ENCODE measurements around the gene CYP26C1.
A peak's percentile ranks its signal among the peaks of the same experiment; 100 is the strongest.

Gene CYP26C1

DNA sequence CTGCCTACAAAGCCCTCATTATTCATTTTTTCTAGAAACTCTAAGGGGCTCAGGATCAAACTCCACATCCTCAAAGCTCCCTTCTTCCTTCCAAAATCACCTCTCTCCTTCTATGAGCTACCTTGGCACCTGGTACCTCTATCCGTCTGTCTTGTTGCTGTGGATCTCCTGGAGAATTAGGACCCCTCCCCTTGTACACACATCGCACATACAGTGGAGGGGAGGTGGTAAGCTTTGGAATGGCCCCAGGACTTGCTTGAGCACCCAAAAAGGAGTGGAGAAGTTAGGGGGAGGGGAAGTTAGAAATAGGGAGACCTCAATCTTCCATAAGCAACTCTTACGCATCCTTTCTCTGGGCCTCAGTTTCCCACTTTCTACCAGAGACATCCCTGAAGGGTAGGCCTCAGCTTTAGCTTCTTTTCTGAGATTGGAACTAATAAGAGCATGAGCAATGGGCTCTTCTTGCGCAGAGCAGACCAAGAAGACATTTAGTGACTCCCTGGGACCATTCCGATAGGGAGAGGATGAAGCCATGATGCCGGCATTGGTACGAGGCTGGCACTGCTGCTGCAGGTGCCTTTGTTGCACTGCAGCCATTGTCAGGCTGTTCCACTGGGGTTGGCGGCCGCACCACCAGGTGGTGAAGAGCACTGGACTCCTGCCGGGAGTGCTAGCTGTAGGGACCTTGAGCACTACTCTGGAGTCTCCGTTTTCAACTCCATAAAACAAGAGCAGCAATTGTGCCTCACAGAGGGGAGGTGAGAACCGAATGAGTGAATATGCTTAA is 4.5 kb downstream of the CYP26C1 start:
- no peak for DNase-seq

DNA sequence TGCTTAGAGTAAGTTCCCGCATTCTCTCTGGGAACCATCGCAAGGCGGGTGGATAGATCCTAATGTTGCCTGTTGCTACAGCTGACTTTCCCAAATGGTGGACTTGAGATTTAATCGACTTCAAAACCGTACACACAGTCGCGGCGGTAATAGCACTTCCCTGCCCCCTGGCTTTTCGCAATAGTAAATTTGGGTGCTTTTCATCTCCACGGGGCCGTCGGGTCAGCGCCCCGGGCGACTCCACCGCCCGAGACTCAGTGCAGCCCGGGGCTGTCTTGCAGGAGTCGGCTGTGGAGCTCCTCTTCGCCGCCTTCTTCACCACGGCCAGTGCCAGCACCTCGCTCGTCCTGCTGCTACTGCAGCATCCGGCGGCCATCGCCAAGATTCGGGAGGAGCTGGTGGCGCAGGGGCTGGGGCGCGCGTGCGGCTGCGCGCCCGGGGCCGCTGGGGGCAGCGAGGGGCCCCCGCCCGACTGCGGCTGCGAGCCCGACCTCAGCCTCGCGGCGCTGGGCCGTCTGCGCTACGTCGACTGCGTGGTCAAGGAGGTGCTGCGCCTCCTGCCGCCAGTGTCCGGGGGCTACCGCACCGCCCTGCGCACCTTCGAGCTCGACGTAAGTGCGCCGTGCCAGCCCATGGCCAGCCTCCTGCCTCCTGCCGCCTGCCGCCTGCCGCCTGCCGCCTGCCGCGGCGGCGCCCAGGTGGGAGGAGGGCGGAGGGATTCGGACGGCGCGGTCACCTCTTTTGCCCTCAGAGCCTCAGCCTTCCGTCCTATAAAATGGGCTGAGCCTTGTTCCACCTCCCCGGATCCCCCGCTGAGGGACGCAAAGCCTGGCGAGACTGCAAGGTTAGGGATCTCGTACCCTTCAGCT is 5.3 kb downstream of the CYP26C1 start:
- no peak for DNase-seq

DNA sequence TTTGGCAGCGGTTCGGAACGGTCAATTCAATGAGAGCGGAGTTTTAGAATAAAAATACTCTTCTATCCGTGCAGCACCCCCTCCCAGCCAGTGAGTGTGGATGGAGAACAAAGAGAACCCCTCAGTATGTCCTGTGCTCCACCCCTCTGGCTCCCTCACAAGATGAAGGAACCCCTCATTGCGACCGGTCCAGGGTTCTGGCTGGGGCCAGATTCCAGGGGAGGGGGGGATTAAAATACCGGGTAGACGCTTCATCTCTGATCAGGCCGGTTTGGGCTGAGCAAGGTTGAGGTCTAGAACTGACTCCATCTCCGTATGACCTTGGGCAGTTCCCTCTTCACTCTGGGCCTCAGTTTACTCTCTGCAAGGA is 5.9 kb downstream of the CYP26C1 start:
- no peak for DNase-seq

DNA sequence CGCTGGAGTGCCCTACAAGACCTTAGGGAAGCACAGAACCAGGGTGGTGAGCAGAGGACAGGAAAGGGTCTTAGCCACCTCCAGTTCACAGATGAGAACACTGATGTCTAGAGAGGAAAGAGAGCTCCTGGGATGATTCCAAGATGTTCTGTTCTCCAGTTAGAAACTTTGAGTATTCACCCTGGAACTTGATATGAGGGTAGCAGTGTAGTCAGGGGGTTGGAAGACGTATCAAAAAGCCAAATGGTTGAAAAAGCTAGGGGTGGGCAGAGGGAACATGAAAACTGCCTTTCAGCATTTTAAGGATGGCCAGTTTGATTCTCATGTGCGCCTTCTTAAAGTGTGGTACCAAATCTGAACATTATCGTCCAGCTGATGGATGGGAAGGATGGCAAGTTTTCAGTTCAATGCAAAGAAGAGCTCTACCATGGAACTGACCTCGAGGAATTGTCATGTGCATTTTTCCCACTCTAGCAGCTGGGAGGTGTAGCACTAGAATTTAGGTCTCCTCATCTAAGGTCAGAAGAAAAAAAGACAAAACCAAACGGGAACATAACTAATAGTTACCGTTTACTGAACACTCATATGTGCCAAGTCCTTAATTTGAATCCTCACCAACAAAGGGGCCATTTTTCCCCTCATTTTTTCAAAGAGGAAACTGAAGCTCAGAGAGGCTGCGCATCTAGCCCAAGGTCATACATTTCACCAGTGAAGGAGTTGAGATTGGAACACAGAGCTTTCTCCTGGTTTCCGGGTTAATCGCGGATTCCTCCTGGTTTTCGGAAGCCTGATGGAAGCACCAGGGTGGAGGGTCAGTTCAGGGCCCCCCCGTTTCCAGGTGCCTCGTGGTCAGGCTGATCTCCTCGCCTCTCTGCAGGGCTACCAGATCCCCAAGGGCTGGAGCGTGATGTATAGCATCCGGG is 7.1 kb downstream of the CYP26C1 start:
- DNase-seq = no peak

DNA sequence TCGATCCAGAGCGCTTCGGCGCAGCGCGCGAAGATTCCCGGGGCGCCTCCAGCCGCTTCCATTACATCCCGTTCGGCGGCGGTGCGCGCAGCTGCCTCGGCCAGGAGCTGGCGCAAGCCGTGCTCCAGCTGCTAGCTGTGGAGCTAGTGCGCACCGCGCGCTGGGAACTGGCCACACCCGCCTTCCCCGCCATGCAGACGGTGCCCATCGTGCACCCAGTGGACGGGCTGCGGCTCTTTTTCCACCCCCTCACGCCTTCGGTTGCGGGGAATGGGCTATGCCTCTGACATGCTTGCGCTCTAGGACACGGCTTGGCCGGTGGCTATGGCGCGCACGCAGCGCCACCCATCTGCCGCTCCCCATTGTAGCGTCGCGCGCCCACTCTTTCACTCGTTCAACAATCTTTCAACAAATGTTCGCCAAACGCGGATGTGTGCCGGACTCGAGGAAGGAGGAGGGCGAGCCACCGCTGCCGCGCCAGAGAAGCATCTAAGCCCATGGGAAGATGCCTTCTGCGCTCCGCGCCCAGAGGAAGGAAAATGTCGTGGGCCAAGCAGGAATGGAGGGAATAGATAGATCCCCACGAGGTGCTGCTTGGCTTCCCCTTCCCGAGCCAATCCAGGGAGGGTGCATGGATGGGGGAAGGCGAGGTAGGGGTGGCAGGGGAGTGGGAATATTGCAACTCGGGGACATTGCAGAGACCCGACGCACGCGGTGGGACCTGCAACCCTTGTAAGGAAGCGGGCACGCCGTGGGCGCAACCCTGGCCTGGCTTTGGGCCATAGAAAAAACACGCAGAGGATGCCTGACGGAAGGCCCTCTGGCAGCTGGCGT is 8.0 kb downstream of the CYP26C1 start:
- peak in 1 of 14 donors; percentile 16 for DNase-seq

DNA sequence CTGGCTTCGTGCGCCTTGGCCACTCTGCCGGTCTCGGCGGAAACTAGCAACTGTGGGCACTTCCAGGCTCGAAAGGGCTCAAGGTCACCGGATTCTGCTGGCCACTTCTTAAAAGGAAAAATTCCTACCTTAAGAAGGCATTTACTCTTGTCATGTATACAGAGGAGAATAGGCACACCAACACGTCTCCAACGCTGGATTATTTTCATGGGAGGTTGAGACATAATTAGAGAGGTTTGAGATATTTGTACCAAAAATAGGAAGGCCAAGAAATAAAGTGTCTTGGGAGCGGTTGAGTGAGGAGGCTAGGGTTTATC is 8.6 kb downstream of the CYP26C1 start:
- no peak for DNase-seq

DNA sequence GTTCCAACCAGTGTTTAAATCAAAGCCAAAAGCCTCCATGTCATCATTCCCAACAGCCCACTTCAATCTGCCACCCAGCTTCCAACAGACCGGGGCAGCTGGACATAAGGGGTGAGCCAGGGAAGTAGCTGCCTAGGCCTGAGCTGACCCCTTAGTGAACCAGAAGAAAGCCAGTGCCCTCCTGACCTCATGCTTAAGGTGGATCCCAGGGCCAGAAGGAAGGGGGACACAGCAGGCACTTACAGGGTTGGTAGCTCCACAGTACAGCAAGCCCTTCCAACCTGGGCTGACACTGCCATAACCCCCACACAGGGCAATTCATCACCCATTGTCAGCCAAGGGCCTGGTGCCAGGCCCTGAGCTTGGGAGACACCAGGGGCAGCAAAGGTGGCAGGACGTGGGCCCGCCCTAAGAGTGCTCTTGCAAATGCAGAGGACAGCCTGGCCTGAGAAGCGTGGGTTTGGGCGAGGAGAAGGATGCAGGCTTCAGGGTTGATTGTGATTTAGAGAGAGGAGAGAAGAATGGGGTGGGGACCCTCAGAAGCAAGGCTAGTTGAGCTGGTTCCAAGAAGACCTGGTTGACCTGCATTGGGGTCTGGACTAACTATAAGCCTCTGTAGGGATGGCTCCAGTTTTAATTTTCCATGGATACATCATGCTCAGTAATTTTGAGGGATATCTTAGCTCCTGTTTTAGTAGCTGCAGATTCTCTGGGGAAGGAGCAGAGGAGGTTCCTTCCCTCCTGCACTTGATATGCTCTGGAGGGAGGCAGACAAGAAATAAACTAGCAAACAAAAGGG is 10.0 kb downstream of the CYP26C1 start:
- no peak for DNase-seq

DNA sequence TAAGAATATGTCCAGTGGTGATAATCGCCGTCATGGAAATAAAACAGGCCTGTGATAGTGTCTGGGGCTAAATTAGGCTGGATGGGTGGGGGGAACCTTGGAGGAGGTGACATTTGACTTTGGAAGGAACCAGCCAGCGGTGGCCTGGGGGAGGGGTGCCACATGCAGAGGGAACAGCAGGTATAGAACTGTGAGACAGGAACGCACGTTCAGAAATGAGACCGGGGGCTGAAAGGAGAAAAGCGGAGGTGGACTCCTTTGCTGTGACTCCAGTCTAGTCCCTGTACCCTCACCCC is 10.5 kb downstream of the CYP26C1 start:
- DNase-seq = no peak

DNA sequence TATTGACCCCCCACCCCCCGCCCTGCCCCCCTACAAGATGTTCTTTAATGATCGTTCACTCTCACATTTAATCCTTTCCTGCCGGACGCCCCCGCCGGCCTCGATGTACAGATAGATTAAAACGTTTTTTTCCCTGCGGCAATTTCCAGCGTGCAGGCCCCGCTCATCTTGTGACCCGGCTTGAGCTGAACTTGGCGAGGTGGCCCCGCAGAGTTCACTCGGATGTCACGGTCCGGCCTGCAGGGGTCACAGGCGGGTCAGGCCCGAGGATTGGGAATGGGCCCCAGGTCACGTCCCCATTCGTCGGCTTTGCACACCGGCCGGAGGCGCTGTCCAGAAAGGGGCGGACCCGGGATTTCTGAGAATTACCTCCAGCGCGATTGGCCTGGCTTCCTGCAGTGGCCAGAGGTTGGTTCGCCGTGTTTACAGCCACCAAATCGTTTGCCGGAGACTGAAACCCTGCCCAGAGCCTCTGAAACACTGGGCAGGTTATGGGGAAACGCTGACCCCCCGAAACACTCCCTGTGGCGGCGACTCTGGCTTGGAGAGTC is 11.2 kb downstream of the CYP26C1 start:
- no peak for DNase-seq

DNA sequence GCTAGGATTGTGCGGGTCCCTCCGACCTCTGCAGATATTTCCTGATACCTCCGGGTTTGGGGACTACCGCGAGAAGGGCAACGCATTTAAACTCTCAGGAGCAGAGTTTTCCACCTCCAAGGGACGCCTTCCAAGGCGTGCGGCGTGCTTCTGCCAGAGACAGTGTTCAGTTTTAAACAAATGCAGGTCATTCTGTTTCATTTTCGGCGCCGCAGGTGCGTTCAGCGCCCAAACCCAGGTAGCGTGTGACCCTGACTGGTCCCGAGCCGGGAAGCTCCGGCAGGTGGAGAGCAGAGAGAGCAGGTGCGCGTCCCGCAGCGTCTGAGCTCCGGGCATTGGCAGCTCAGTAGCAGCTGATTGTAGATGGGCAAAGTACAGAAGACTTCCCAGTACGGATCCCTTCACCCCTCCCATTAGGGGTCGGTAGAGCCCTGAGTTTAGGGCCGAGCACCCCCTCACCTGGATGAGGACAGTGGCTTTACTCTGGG is 11.7 kb downstream of the CYP26C1 start:
- no peak for DNase-seq

DNA sequence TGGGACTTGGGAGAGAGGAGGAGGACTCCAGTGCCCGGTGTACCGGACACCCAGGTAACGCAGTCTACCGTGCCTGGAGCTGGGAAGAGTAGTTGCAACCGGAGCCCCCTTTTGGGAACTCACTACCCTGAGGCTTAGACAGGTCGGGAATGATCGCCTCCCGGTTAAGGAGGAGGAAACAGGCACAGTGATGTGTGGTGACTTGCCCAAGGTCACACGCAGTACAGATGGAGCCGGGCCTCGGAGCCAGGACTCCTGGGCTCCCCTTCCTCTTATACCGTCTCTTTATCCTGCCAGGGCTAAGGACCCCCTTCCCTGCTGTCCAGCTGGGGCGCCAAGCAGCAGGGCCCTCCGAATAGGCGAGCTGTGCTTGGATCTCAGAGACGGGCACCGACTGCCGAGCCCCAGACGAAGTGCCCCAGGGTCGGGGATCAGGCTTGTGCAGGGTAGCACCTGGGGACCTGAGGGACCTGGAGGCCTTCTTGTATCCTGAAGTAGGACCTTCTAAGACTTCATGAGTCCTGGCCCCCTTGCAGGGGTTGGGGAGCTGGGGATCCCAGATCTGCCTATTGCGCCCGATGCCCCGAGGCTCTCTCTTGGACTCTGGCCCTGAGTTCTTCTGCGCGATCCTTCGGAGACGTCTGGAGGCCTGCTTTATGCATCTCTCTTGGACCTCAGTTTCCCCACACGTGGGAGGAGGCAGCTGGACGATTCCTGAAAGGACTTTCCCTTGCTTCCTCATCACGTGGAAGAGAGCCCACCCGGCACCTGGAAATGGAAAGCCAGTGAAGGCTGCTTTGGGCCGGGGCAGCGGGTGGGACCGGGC is 12.3 kb downstream of the CYP26C1 start:
- DNase-seq = no peak

DNA sequence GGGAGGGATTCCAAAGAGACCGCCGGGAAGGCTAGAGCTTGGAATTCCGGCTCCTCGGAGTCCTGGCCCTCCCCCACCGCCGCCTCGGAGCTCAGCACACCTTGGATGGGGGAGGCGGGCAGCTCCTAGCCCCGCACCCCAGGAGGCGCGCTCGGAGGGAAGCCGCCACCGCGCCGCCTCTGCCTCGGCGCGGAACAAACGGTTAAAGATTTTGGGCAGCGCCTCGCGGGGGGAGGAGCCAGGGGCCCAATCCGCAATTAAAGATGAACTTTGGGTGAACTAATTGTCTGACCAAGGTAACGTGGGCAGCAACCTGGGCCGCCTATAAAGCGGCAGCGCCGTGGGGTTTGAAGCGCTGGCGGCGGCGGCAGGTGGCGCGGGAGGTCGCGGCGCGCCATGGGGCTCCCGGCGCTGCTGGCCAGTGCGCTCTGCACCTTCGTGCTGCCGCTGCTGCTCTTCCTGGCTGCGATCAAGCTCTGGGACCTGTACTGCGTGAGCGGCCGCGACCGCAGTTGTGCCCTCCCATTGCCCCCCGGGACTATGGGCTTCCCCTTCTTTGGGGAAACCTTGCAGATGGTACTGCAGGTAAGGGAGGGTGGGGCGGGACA is 13.0 kb downstream of the CYP26C1 start, which contains the start of gene CYP26A1:
CYP26A1 (plus strand) TSS at position 355 of the 608 bp plus-strand sequence; CDS start at position 397, 42 bp downstream.
- DNase-seq = no peak

DNA sequence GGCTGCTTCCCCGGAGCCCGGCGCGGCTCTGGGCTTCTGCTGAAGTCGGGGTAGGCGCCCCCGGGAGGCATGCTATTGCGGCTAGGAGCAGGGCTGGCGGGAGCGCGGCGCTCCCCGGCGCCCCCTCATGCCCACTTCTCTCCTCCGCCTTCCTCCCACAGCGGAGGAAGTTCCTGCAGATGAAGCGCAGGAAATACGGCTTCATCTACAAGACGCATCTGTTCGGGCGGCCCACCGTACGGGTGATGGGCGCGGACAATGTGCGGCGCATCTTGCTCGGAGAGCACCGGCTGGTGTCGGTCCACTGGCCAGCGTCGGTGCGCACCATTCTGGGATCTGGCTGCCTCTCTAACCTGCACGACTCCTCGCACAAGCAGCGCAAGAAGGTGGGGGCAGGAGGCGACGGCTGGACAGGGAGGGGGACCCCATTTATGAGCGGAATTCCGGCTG is 13.6 kb downstream of the CYP26C1 start:
- DNase-seq = no peak

DNA sequence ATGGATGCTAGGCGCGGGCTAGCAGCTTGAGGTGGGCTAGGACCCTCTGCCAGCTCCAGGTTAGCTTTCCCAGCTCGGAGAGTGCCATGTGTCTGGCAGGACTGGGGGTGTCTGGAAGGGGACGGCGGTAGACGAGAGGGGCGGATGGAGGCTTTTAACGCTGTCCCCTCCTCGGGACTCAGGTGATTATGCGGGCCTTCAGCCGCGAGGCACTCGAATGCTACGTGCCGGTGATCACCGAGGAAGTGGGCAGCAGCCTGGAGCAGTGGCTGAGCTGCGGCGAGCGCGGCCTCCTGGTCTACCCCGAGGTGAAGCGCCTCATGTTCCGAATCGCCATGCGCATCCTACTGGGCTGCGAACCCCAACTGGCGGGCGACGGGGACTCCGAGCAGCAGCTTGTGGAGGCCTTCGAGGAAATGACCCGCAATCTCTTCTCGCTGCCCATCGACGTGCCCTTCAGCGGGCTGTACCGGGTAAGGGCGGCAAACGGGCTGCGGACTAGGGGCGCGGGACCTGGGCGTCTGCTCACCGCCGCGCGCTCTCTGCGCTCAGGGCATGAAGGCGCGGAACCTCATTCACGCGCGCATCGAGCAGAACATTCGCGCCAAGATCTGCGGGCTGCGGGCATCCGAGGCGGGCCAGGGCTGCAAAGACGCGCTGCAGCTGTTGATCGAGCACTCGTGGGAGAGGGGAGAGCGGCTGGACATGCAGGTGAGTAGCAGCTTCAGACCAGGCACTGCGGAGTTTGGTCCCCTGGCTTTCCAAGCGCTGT is 14.2 kb downstream of the CYP26C1 start:
- no peak for DNase-seq

DNA sequence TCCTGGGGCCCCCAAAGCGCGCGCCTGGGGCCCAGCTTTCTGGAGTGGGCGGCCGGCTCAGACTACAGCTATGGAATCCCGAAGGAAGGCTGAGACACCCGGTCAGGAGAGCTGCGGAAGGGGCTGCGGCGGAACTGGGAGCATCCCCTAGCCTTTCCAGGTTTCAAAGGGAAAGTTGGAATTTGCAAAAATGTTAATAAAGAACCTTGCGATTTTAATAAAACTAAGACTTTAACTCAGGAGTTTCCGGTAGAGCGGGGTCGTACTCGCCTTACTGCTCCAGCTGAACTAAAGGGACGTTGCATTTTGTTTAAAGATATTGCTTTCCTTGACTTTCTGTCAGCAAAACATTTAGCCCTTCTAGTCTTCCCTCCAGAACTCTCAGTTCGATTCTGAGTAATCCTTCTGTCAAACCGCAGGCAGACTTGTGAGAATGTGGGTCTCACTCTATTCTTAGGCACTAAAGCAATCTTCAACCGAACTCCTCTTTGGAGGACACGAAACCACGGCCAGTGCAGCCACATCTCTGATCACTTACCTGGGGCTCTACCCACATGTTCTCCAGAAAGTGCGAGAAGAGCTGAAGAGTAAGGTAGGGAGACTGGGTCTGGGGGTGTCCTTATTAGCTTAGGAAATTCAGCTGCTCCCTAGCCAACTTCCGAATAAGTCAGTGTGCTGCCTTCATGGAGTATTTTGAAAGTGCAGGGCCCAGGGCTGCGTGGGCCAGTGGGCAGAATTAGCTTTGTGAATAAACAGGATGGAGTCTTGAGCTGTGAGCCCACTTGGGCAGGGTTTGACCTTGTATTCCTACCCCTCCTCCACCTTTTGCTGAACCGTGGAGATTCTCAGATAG is 15.0 kb downstream of the CYP26C1 start:
- DNase-seq = no peak

DNA sequence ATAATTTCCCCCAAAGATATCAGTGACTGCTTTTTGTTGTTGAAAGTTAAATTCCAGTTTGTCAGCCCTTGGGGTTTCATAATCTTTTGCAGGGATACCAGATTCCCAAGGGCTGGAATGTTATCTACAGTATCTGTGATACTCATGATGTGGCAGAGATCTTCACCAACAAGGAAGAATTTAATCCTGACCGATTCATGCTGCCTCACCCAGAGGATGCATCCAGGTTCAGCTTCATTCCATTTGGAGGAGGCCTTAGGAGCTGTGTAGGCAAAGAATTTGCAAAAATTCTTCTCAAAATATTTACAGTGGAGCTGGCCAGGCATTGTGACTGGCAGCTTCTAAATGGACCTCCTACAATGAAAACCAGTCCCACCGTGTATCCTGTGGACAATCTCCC is 16.3 kb downstream of the CYP26C1 start:
- no peak for DNase-seq

DNA sequence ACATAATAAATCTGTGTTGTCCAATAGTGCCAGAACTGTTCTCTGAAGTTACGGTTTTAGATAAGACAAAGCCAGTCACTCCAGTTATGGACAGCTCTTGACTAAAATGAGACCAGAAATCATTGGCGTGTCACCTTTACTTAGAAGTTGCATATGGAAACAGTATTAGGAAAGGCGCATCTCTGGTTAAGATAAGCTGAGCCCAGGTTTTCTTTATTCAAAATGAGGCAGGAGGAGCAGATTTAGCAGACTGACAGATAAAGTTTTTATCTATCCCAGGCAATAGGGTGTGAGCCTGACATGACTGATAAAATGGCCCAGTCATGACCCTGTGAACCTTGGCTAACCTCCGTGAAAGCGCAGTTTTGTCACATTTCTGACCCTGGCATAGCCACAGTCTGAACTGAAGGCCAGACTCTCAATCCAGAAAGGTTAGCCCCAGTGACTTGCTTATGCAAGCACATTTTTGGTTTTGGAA is 17.3 kb downstream of the CYP26C1 start:
- DNase-seq = no peak

Measured in C1 segment of cervical spinal cord (tissue), 14 donors.